Stimulated activated CD8-positive, alpha-beta memory T cell treated with anti-CD3 and anti-CD28 coated beads, Interleukin-4, amount 100 ng/mL, for 4 hours (primary cell): ENCODE results near the gene ITIH6.
"Not testable (repeated sequence)": the region's sequence is repeated elsewhere in the genome, so short reads cannot be mapped to it uniquely, and the experiment has no call there.

Source experiments
- DNase-seq, 2 donors: peaks; one replicate each; pipeline ENCODE4 v3.0.0-alpha.2; 2020; ENCODE audit warnings: low read depth in 2 of 2, low spot score in 1 of 2

Gene ITIH6

GRCh38 chrX:54807524-54808108, 9.6 kb upstream of the ITIH6 start, which contains the start of gene MAGED2:
MAGED2 (plus strand) TSS chrX:54807745; CDS start chrX:54809332, 1,587 bp downstream.
- DNase-seq = no peak

GRCh38 chrX:54799046-54799445, 991 bp upstream of the ITIH6 start:
- no peak for DNase-seq

- no peak for DNase-seq
These were observed 3.3 kb downstream of the ITIH6 start for GRCh38 chrX:54794795-54795194.

- DNase-seq = no peak
These were observed 4.0 kb downstream of the ITIH6 start for GRCh38 chrX:54794028-54794427.

- DNase-seq = not testable (repeated sequence)
These were observed 8.7 kb downstream of the ITIH6 start for GRCh38 chrX:54789405-54789804.

GRCh38 chrX:54788446-54788845, 9.6 kb downstream of the ITIH6 start:
- no peak for DNase-seq

- DNase-seq = no peak
These were observed 11.1 kb downstream of the ITIH6 start for GRCh38 chrX:54786967-54787366.

GRCh38 chrX:54785901-54786300, 12.2 kb downstream of the ITIH6 start:
- DNase-seq = no peak

- no peak for DNase-seq
These were observed 20.9 kb downstream of the ITIH6 start for GRCh38 chrX:54776987-54777672.

GRCh38 chrX:54776061-54776460, 22.0 kb downstream of the ITIH6 start:
- no peak for DNase-seq

- DNase-seq = not testable (repeated sequence)
These were observed 23.5 kb downstream of the ITIH6 start for GRCh38 chrX:54774391-54775094.

- DNase-seq = no peak
These were observed 39.7 kb downstream of the ITIH6 start for GRCh38 chrX:54758114-54759055.

- no peak for DNase-seq
These were observed 43.2 kb downstream of the ITIH6 start for GRCh38 chrX:54754854-54755253.

GRCh38 chrX:54748626-54749025, 49.4 kb downstream of the ITIH6 start:
- DNase-seq = no peak

GRCh38 chrX:54747733-54748393, 50.2 kb downstream of the ITIH6 start:
- DNase-seq = no peak

GRCh38 chrX:54746928-54747327, 51.1 kb downstream of the ITIH6 start:
- DNase-seq = no peak

- DNase-seq = no peak
These were observed 52.4 kb downstream of the ITIH6 start for GRCh38 chrX:54745676-54746075.

- not testable (repeated sequence) for DNase-seq
These were observed 59.5 kb downstream of the ITIH6 start for GRCh38 chrX:54738567-54738966.

- DNase-seq = not testable (repeated sequence)
These were observed 61.6 kb downstream of the ITIH6 start for GRCh38 chrX:54736298-54736942.

GRCh38 chrX:54721424-54721823, 76.6 kb downstream of the ITIH6 start:
- no peak for DNase-seq
